Activated CD8-positive, alpha-beta T cell treated with anti-CD3 and anti-CD28 coated beads, Interleukin-2, amount 10 ng/mL, durations not matched to agents 7 days and 5 days (primary cell): ENCODE measurements around the gene IRX2. TPM values are rescaled to one million over a fixed set of nuclear protein-coding genes. Genes with fewer than 3 reads are reported as not detected.

Experiments
- ATAC-seq: fragments of 150-1000 bp; cut with Tn5 transposase; one replicate; pipeline ENCODE4 v1.10.0; 2021; ENCODE audit warnings: moderate library complexity
- CTCF ChIA-PET: fragments of 350-600 bp; sonication (Branson Sonifier 250); formaldehyde crosslinking; loops from one replicate; lab custom pipeline; 2021; ENCODE audit warnings: antibody characterized with exemption; lab: Charles Lee
- POLR2A ChIA-PET: fragments of 350-600 bp; sonication (Branson Sonifier 250); formaldehyde crosslinking; loops from one replicate; lab custom pipeline; 2021; ENCODE audit warnings: antibody characterized with exemption; lab: Charles Lee
- DNase-seq: peaks from one replicate; pipeline ENCODE4 v3.0.0-alpha.2; 2020
- H3K27ac Mint-ChIP-seq: one replicate; pipeline ENCODE4 v1.8.0; 2021; ENCODE audit warnings: mild to moderate bottlenecking, mixed read lengths
- H3K27me3 Mint-ChIP-seq: one replicate; pipeline ENCODE4 v1.8.0; 2021; ENCODE audit warnings: low read depth, mixed read lengths
- H3K36me3 Mint-ChIP-seq: one replicate; pipeline ENCODE4 v1.8.0; 2021; ENCODE audit warnings: low read depth, mixed read lengths
- H3K4me1 Mint-ChIP-seq: one replicate; pipeline ENCODE4 v1.8.0; 2021; ENCODE audit warnings: low read depth, mixed read lengths
- H3K4me3 Mint-ChIP-seq: one replicate; pipeline ENCODE4 v1.8.0; 2021; ENCODE audit warnings: mild to moderate bottlenecking, mixed read lengths
- H3K9me3 Mint-ChIP-seq: one replicate; pipeline ENCODE4 v1.8.0; 2022; ENCODE audit warnings: mixed read lengths; ENCODE audit not compliant: insufficient read depth
- total RNA-seq, 2 experiments: library from RNA; stranded (reverse); gene quantifications; one replicate each; pipeline ENCODE4 v1.2.3, GENCODE V29; 2021

Gene IRX2
- total RNA-seq, 2 experiments from 2014 or later = not detected

DNA sequence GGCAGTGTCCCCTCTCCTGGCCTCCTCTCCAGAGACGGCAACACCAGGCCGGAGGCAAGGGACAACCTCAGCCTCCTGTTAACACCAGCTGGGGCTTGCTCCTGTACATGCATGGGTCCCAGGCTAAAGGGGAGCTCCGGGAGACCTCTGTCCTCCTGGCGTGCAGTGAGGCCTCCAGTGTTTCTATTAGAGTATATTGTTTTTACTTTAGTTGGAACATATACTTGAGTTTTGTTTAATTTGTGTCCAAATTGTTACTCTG is 12.0 kb upstream of the IRX2 start:
- Mint-ChIP-seq H3K27me3 (no peaks in the 10 kb centered on the region), H3K4me1 (no peaks in the 10 kb centered on the region), H3K27ac (no peak overlapping the region), H3K36me3 (no peaks in the 10 kb centered on the region), H3K4me3 (no peak overlapping the region), H3K9me3 (no peaks in the 10 kb centered on the region)
- no peak for ATAC-seq
- ChIA-PET CTCF (no interaction called here), POLR2A (no interaction called here)
- no peak for DNase-seq

- H3K9me3 Mint-ChIP-seq = no peaks in the 10 kb centered on the region
- no peak overlapping the region for H3K27ac Mint-ChIP-seq
- H3K27me3 Mint-ChIP-seq = peaks cover 2% of the 10 kb centered on the region
- H3K4me3 Mint-ChIP-seq = no peak overlapping the region
- POLR2A ChIA-PET = no interaction called here
- no peaks in the 10 kb centered on the region for H3K36me3 Mint-ChIP-seq
- H3K4me1 Mint-ChIP-seq = no peaks in the 10 kb centered on the region
- no peak for ATAC-seq
- DNase-seq = no peak
- CTCF ChIA-PET = no interaction called here
Observed at GRCh38 chr5:2762744-2763532, 11.5 kb upstream of the IRX2 start.

- H3K27me3 Mint-ChIP-seq = peaks cover 11% of the 10 kb centered on the region
- H3K4me1 Mint-ChIP-seq = no peaks in the 10 kb centered on the region
- POLR2A ChIA-PET = no interaction called here
- no peak overlapping the region for H3K4me3 Mint-ChIP-seq
- H3K9me3 Mint-ChIP-seq = no peaks in the 10 kb centered on the region
- no peak for DNase-seq
- H3K36me3 Mint-ChIP-seq = no peaks in the 10 kb centered on the region
- no peak for ATAC-seq
- CTCF ChIA-PET = no interaction called here
- H3K27ac Mint-ChIP-seq = no peak overlapping the region
Observed at GRCh38 chr5:2761921-2762488, 10.5 kb upstream of the IRX2 start.

DNA sequence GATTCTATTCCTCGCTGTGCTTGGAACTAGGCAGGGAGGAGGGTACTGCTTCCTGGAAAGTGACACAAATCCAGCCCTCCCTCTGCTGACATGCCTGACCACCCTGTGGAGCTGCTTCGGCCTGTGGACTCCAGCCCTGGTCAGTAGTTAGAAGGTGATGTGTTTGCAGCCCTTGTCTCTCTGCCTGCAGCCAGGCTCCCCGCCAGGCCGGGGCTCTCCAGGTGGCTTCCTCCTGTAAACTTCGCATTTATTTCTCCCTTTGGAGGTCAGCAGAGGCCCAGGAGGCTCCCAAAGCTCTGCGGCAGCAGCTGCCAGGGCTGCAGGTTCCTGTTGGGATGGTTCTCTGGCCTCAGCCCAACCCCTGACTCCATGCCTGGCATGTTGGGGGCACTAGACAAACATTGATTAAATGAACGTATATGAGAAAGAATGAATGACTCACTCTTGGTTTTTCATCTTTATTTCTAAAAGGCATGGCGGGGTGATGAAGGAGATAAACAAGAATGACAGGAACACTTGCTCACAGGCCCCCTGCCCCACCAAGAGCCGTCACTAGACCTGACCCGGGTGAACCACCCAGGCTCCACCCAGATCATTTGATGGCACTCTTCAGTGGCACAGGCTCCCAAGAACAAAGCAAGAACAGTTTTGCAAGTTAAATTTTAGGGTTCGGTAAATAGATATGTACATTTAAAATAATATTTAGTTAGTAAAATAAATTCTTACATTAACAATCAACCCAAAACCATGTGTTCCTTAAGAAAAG is 8.4 kb upstream of the IRX2 start:
- ChIA-PET CTCF (no interaction called here), POLR2A (no interaction called here)
- H3K4me1 Mint-ChIP-seq = peaks cover 2% of the 10 kb centered on the region
- peaks cover 26% of the 10 kb centered on the region for H3K27me3 Mint-ChIP-seq
- H3K27ac Mint-ChIP-seq = no peak overlapping the region
- DNase-seq = no peak
- peaks cover 4% of the 10 kb centered on the region for H3K36me3 Mint-ChIP-seq
- H3K4me3 Mint-ChIP-seq = no peak overlapping the region
- no peaks in the 10 kb centered on the region for H3K9me3 Mint-ChIP-seq
- ATAC-seq = no peak

- ATAC-seq = no peak
- ChIA-PET POLR2A (no interaction called here), CTCF (no interaction called here)
- no peaks in the 10 kb centered on the region for H3K9me3 Mint-ChIP-seq
- no peak overlapping the region for H3K4me3 Mint-ChIP-seq
- no peak overlapping the region for H3K27ac Mint-ChIP-seq
- DNase-seq = no peak
- H3K27me3 Mint-ChIP-seq = peaks cover 31% of the 10 kb centered on the region
- peaks cover 2% of the 10 kb centered on the region for H3K4me1 Mint-ChIP-seq
- H3K36me3 Mint-ChIP-seq = peaks cover 4% of the 10 kb centered on the region
Observed at GRCh38 chr5:2759091-2759490, 7.6 kb upstream of the IRX2 start.

- peaks cover 4% of the 10 kb centered on the region for H3K36me3 Mint-ChIP-seq
- DNase-seq = no peak
- no peaks in the 10 kb centered on the region for H3K9me3 Mint-ChIP-seq
- peaks cover 34% of the 10 kb centered on the region for H3K27me3 Mint-ChIP-seq
- peaks cover 2% of the 10 kb centered on the region for H3K4me1 Mint-ChIP-seq
- ATAC-seq = no peak
- no peak overlapping the region for H3K27ac Mint-ChIP-seq
- ChIA-PET POLR2A (interaction anchor here (0.6 kb wide), 1 partner anchor 10 kb away, joined by 3 read pairs; no protein-coding TSS in a partner anchor), CTCF (no interaction called here)
- H3K4me3 Mint-ChIP-seq = no peak overlapping the region
Observed at GRCh38 chr5:2758632-2759031, 7.2 kb upstream of the IRX2 start.

- ATAC-seq (no peak), DNase-seq (no peak)
- H3K27ac Mint-ChIP-seq = no peak overlapping the region
- POLR2A ChIA-PET = interaction anchor here (0.6 kb wide), 1 partner anchor 9 kb away, joined by 3 read pairs; no protein-coding TSS in a partner anchor
- peaks cover 4% of the 10 kb centered on the region for H3K36me3 Mint-ChIP-seq
- H3K27me3 Mint-ChIP-seq = peaks cover 42% of the 10 kb centered on the region
- peaks cover 2% of the 10 kb centered on the region for H3K4me1 Mint-ChIP-seq
- no peak overlapping the region for H3K4me3 Mint-ChIP-seq
- CTCF ChIA-PET = no interaction called here
- no peaks in the 10 kb centered on the region for H3K9me3 Mint-ChIP-seq
Observed at GRCh38 chr5:2757563-2758351, 6.3 kb upstream of the IRX2 start.

DNA sequence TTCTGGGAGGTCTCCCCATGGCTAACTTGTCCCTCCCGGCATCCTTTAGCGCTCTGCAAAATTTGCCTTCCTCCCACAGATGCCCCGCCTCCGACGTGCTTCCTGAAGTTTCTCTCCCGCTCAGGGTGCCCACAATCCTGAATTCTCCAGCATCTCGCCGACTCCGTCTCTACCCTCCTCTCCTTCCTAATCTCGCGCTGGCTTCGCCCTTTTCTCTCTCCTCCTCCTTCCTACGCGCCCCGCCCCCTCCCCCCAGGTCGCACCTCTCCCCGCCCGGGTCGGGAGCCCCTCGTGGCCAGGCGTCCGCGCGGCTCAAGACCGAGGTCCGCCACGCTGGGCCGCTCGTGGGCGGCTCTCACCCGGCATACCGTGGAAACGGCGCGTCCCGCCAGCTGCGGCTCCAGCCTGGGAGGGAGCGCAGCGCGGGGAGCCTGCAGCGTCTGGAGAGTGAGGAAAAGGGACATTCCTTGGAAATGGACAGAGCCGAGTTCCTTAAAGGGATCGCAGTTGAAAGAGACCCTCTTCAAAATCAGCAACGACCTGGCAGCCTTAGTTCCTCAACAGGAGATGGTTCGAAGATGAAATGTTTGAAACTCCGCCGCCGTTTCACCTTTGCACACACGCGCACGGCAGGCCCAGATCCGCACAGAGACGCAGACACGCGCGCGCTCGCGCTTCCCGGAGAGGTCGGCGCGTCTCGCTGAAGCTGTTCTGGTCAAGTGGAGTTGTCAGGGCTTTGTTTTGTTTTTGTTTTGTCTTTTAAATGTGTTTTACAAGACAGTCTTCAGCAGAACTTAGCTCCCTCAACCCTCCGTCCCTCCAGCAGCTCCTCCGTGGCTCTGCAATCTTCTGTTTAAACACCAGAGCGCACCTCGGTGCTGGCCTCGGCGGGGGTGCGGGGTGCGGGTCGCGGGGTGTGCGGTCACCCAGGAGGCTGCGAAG is 5.0 kb upstream of the IRX2 start:
- H3K27me3 Mint-ChIP-seq = peaks cover 47% of the 10 kb centered on the region
- ATAC-seq = no peak
- H3K4me3 Mint-ChIP-seq = peak overlapping the region; percentile 38
- no peaks in the 10 kb centered on the region for H3K9me3 Mint-ChIP-seq
- DNase-seq = no peak
- H3K4me1 Mint-ChIP-seq = peaks cover 2% of the 10 kb centered on the region
- peaks cover 4% of the 10 kb centered on the region for H3K36me3 Mint-ChIP-seq
- no peak overlapping the region for H3K27ac Mint-ChIP-seq
- ChIA-PET POLR2A (no interaction called here), CTCF (no interaction called here)

GRCh38 chr5:2755681-2756171 is 4.2 kb upstream of the IRX2 start:
- POLR2A ChIA-PET = no interaction called here
- Mint-ChIP-seq H3K27ac (no peak overlapping the region), H3K4me1 (peaks cover 2% of the 10 kb centered on the region), H3K27me3 (peaks cover 47% of the 10 kb centered on the region), H3K9me3 (no peaks in the 10 kb centered on the region), H3K36me3 (peaks cover 4% of the 10 kb centered on the region), H3K4me3 (peak overlapping the region; percentile 5)
- DNase-seq (no peak), ATAC-seq (no peak)
- CTCF ChIA-PET = no interaction called here

GRCh38 chr5:2755076-2755680 is 3.7 kb upstream of the IRX2 start:
- DNase-seq = no peak
- ChIA-PET CTCF (no interaction called here), POLR2A (no interaction called here)
- peaks cover 4% of the 10 kb centered on the region for H3K36me3 Mint-ChIP-seq
- H3K9me3 Mint-ChIP-seq = peaks cover under 1% of the 10 kb centered on the region
- peaks cover 2% of the 10 kb centered on the region for H3K4me1 Mint-ChIP-seq
- H3K27ac Mint-ChIP-seq = no peak overlapping the region
- peaks cover 48% of the 10 kb centered on the region for H3K27me3 Mint-ChIP-seq
- no peak overlapping the region for H3K4me3 Mint-ChIP-seq
- no peak for ATAC-seq
